ELF-1 (cell line): Measurements from ENCODE around the gene JAKMIP1.

ENCODE experiments used
- DNase-seq: peaks from one replicate; pipeline ENCODE4 v3.0.0-alpha.2; 2016; ENCODE audit warnings: low read depth, low spot score

Gene JAKMIP1

DNA sequence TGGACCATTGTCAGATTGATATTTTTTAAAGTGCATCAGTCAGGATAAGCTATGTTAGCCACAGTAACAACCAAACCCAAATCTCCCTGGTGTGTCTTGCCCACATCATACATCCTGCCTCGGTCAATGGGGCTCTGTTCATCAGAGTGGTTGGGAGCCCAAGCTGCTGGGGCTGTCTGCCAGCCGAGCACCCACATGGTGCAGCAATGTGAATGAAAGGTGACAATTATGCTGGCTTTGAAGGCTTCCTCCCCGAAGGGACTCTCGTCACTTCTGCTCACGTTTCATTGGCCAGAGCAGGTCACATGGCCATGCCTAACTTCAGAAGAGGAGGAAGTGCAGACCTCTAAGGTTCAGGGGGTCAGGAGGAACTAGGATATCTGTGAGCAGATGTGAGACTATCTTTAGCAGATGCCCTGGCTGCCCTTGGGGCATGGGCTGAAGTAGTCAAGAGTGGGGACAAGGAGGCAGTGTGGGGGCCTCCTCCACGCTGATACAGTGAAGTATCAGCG, 1.3 kb upstream of the JAKMIP1 start:
- peak; percentile 41 for DNase-seq

DNA sequence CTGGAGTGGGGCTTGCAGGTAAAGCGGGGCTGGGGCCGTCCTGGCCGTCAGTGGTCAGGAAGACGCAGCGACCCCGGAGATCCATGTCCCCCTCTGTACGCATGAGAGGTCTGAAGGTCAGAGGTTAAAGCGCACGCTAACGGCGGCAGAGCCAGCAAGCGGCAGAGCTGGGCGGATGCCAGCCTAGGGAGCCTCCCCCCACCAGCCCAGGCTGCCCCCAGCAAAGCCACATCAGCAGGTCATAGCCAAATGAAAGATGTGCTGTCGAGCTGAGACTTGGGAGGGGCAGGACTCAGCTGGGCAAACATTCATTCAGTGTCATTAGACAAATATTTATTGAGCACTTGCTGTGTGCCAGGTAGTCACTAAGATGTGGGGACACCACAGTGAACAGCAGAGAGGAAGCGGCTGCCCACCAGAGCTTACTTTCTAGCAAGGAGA, 593 bp upstream of the JAKMIP1 start:
- DNase-seq: peak; percentile 23

DNA sequence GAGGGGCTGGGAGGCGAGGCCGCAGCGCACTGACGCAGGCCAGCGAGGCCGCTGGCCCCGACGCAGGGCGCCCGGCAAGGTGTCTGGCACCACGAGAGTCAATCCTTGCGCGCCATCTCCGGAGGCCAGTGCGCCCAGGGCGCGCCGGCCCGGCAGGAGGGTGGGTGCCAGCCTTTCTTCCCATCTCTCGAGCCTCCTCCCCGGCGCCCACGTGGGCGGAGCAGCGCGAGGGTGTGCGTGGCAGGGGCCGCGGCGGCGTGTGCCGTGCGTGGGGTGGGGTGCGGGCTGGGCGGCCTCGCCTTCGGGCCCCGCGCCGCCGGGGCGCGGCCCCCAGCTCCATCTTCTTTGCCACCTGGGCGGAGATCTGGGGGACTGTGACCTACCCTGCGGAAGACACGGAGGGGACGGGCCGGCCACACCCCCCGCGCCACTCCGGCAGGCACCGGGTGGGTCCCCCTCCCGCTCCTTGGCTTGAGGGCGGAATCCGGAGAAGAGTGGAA, 877 bp downstream of the JAKMIP1 start:
- DNase-seq: no peak

DNA sequence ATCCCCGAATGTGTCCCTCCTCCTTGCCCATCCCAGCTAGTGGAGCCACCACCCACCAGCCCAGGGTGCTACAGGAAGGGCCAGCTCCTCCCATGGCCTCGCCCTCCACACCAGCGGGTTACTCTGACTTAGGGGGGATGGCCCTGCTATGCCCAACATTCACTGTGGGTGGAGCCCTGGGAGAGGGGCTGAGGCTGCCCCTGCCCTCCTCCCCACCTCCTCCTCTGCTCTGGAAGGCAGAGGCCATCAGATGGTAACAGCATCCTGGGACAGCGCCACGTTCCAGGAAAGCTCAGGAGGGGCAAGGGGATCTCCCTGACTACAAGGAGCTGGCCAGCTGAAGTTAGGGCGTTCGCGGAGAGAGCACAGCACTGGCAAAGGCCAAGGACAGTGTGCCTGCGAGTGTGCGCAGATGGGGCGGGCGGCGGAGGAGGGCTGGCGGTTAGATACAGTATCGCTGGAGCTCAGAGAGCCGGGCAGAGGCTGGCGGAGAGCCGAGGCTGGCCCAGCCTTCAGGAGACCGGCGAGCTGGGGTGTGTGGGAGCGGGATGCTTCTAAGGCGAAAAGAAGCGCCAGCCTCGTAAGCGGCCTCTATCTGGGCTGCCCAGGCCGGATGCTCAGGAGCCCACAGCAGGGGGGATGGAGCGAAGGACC, 1.5 kb downstream of the JAKMIP1 start:
- DNase-seq: peak; percentile 69

DNA sequence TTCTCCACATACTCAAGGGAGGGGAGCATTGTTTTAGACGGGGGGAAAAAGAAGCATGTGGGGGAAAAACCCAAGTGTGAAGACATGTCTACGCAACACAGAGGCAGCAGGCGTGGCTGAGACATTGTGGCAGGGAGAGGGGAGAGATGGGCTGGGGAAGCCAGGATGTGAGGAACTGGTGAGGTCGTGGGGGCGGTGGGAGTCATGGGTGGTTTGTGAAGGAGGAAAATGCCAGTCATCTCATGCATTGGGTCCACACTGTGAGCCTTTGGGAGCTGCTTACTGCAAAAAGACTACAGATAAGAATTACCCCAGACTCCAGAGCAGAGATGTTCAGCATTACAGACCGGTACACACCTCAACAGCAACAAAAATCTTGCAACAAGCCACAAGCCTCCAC, 2.1 kb downstream of the JAKMIP1 start:
- DNase-seq: no peak

DNA sequence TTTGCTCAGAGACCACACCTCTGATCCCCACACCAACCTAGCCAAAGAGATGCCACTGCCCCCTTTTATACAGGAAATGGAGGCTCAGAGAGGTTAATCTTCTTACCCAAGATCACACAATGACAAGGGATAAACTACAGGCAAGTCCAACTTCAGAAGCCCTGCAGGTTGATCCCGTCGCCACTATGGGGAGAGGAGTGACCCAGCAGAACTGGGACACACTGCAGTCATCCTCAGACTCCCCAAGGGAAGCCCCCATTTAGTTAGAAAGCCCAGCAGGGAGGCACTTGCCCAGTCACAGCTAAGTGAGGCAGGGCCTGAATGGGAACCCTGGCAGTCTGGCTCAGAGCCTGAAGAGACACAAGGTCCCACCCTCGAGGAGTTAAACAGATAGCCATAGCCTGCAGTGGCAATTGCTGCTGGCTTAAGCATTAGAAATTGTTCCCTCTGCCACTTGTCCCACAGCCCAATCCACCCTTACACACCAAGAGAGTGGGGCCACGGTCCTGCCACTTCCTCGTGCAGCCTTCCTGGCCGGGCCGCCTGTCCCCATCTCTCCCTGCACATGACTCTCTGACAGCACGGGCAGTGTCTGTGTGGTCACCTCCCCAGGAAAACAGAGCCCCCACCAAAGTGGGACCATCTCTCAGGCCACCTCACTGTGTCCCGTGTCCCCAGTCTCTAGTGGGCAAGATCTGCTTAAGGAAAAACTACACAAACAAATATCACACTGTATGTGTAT, 2.7 kb downstream of the JAKMIP1 start:
- DNase-seq: no peak

DNA sequence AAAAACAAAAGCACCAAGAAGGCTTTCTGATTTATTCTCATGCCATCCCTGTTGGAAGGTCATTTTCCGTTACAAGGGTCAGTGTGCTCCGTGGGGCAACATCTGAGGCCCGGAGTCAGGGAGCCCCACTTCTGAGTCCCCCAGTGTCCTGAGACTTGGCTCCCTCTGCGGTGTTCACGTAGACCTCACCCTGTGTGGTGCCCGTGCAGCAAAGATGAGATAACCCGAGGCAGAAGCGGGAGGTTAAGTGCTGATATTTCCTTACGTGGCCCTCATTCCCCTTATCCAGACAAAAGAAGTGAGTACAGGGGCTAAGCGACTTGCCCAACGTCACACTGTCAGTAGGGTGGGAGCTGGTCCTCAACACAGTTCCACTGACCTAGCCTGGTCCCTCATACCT, 3.5 kb downstream of the JAKMIP1 start:
- DNase-seq: no peak

DNA sequence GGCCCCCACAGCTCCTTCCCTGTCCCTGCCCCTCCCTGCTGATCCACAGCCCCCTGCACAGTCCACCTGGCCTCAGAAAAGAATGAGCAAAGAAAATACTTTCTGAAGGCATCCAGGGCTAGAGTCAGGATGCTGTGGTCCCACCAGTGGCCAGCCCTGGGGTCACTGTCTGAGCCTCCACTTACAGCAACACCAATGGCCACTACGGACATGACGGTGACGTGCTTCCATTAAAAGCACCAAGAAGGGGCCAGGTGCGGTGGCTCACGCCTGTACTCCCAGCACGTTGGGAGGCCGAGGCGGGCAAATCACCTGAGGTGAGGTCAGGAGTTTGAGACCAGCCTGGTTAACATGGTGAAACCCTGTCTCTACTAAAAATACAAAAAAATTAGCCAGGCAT, 4.0 kb downstream of the JAKMIP1 start:
- DNase-seq: no peak

DNA sequence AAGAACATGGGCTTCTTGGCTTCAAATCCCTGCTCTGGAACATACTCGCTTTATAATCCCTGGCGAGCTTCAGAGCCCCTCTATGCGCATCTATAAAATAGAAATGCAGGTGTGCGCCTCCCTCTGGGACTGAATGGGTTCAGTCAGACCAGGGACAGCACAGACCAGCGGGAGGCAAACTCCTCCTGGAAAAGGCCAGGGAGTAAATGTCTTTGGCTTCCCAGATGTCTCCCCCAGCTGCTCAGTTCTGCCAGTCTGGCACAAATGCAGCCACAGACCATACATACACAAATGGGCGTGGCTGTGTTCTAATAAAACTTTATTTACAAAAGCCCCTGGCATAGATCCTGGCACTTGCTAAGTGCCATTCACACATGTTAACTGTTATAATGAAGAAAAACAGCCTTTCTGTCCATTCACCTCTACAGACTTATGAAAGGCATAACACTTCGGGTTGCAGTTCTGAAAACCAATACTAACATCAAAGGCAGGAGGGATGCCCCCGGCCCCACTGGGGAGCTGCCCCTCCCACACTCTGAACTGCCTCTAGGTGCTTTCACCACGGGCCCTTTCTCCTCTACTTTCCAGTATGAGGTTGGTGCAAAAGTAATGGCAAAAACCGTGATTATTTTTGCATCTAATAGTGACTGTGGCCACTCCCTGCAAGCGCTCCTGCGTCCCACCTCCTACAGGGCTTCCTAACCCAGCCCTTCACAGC, 4.6 kb downstream of the JAKMIP1 start:
- DNase-seq: no peak

DNA sequence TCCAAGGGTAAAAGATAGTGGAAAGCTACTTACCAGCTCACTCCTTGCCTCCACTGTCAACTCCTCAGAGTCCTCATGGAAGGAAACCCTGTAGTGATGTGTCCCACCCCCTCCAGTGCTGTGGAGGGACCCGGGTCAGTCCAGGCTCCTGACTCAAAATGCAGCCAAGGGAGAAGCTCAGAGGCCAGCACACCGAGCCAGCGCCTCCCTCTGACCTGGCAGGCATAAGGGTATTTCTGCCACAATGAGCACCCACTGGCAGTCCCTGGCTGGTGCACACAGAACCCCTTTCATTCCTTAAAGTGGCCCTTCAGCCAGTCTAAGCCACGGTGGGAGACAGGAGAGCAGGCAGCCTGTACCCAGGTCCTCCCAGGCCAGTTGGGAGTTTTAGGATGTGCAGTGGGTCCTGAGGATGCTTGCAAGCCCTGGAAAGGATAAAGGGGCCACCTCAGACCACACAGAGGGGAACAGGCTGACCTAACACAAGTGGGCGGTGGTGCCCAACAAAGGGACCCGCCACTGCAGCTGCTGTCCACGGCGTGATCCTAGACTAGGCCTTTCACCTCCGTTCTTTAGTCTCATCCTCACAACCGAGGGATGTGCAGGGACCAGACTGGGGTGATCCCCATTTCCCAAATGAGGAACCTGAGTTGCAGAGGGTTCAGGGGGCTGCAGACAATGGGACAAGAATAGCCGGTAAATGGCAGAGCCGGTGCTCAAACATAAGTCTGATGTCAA, 5.7 kb downstream of the JAKMIP1 start:
- no peak for DNase-seq

DNA sequence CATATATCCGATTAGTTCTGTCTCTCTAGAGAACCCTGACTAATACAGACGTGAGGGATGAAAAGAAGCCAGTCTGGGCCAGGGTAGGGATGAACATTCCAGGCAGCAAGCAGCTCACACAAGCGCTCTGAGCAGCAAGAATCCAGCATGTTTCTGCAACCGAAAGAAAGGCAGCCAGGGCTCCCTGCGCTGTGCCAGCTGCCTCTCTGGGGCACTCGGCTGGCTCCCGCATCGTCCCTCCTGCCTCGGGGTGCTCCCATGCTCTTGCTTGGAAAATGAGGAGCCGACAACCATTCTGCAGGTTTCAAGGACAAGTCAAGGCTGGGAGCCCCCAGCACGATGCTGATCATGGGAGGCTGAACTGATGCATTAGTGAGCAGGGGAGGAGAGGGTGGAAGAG, 7.0 kb downstream of the JAKMIP1 start:
- no peak for DNase-seq

DNA sequence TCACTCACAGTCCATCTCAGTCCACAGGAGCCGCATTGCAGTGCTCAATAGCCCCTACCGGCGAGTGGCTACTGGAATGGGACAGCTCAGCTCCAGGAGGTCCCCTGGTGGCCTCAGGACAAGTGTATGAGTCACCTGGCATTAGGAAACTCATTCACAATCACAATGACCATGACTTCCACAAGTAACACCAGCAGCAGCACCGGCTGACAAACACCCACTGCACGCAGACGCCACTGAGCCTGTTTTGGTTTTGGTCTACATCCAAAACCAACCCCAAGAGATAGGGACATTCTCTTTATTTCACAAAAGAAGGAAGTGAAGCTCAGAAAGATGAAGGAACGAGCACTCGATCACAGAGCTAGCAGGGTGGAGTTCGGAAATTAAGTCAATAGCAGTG, 8.1 kb downstream of the JAKMIP1 start:
- peak; percentile 44 for DNase-seq

DNA sequence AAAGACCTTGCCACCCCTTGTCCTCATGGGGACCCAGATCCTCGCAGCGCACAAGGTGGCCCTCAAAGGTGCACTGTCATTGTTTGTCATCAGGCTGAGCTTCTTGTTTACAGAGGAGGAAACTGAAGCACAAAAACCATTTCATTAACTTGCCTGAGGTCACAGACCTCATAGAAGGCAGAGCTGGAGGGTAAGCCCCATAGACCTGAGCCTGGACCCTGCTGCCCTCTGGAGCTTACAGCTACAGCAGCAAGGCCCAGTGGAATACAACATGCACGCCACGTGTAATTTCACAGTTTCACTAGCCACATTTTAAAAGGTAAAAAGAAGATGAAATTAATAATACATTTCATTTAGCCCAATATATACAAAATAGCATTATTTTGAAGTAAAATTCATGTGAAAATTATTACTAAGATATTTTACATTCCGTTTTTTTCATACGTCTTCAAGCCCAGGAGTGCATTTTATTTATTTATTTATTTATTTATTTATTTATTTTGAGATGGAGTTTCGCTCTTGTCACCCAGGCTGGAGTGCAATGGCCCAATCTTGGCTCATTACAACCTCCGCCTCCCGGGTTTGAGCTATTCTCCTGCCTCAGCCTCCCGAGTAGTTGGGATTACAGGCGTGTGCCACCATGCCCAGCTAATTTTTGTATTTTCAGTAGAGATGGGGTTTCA, 8.8 kb downstream of the JAKMIP1 start:
- DNase-seq: peak; percentile 41

DNA sequence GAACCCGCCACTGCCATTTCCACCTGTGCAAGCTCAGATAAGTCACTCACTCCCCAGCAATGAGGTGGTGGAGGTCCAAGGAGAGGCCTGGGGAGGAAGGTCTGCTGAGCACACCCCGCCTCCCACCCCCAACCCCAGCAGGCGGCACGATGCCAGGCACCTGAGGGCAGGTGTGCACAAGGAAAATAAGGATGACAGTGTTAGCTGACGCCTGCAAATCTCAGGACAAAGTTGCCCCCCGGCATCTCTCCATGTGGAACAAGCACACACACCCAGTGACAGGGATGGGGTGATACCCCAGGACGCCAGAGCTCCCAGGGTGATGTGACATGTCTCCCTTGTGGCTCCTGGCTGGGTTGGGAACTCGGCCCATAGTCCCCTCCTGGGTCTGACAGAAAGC, 9.9 kb downstream of the JAKMIP1 start:
- DNase-seq: no peak

DNA sequence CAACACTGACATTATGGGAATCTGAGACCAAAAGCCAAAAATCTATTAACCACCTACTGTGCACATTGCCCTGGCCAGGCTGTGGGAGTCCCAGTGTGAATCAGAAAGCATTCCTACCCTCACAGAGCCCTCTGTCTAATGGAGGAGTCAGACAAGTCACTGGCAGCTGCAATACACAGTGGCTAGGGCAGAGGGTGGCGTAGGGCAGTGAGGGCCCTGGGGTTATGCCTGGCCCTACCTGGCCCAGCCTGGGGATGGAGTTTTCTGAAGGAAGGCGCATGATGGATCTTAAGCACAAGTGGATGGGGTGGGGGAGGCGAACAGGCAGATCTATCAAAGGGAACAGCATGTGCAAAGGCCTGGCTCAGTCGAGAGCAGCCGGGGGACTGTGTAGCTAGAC, 10.8 kb downstream of the JAKMIP1 start:
- peak; percentile 20 for DNase-seq

DNA sequence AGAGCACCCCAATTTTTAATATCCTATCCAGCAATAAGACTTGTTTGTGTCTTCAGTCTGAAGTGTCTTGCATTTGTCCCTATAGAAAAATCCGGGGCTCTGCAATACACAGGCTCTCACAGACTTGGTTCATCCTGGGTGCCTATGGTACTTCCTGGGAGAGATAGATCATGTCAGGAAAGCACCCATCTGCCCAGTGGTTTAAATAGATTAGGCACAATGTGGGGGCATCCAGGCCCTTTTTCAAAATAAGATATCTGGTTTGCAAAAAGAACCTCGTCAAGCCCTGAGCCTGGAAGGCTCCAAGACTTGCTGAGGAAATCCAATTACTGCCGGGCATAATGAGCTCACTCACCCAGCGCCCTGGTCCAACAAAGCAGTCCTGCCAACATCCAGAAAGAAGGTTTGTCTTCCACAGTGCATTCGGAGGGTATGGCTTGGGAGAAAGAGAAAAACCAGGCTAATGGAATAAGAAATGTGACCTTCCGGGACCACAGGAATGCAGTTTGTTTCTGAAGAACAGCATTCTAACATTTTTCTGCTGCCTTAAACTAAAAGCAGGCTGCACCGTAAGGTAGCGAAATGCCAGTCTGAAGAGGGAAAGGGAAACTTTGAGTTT, 11.6 kb downstream of the JAKMIP1 start:
- peak; percentile 18 for DNase-seq

DNA sequence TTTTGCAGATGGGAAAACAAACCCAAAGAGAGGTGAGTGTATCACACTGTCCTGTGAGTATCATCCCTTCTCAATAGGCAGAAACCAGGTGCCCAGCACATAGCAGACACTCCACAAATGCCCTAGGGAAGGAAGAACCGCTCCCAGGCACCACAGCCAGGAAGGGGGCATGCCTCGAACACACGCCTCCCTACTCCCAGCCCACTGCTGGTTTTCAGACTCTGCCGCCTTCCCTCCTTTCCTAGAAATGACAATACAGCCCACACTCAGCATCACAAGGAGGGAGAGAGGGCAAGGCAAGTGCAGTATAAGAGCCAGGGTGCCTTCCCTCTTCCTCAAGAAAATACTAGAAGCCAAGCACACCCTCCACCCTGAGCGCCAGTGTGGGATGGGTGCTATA, 16.2 kb downstream of the JAKMIP1 start:
- no peak for DNase-seq

DNA sequence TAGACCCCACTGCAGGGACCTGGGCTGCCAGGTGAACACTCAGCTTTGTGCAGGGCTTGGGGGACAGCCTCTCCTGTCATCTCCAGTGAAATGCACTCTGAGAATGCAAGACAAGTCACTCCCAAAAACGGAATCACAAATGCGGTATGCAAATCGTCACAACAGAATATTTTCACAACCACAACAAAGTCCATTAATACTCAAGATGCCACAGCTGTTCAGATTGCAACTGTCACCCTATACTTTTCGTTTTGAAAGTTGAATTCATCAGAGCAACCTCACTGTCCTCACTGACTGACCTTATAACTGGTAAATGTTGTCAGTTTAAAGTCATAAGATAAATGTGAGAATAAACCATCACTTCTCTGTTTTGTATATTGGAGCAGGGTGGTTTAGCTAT, 16.6 kb downstream of the JAKMIP1 start:
- DNase-seq: no peak

DNA sequence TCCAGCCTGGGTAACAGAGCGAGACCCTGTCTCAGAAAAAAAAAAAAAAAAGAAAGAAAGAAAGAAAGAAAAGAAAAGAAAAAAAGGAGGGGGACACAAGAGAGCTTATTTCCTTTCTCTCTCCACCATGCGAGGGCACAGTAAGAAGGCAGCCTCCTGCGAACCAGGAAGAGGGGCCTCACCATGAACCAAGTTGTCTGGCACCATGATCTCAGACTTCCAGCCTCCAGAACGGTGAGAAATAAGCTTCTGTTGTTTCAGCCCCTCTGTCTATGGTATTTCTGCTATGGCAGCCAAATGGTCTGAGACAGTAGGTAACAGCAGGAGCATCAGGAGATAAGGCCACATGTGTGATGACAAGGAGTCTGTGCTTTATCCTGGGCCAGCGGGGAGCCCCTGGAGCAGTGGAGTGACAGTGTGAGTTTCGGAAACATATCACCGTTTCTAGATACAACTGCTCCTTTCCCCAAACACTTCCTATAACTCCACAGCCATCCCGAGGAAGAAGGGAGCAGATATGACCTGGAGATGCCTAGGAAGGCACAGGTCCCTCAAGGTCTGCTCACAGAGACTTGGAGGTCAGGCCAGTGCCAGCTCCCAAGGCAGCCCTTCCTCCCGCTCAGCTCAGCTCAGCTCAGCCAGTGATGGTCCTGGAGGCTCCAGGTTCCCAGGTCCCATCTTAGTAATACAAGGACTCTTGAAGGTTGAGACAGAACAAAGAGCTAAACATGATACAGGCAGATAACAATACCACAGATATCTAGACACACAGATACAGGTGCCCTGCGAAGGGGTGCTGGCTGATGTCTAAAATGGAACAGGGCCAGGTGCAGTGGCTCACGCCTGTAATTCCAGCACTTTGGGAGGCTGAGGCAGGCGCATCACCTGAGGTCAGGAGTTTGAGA, 17.7 kb downstream of the JAKMIP1 start:
- DNase-seq: no peak
